ENCODE results near the gene SCFD2.

The SCFD2 gene

GRCh38 chr4:52868133-52868532, 497.7 kb downstream of the SCFD2 start:
- DNase-seq (ENCODE audit: extremely low read depth in 1 of 2, low read depth in 1 of 2) = no peak

- no peak for DNase-seq (ENCODE audit: extremely low read depth in 1 of 2, low read depth in 1 of 2)
Measured at GRCh38 chr4:52867163-52867562, 498.7 kb downstream of the SCFD2 start.

- no peak for DNase-seq (ENCODE audit: extremely low read depth in 1 of 2, low read depth in 1 of 2)
Measured at GRCh38 chr4:52866734-52867133, 499.1 kb downstream of the SCFD2 start.

- no peak for DNase-seq (ENCODE audit: extremely low read depth in 1 of 2, low read depth in 1 of 2)
Measured at GRCh38 chr4:52865300-52865699, 500.6 kb downstream of the SCFD2 start.

- no peak for DNase-seq (ENCODE audit: extremely low read depth in 1 of 2, low read depth in 1 of 2)
Measured at GRCh38 chr4:52864793-52865192, 501.1 kb downstream of the SCFD2 start.

- DNase-seq (ENCODE audit: extremely low read depth in 1 of 2, low read depth in 1 of 2) = no peak
Measured at GRCh38 chr4:52863324-52863723, 502.5 kb downstream of the SCFD2 start.

- no peak for DNase-seq (ENCODE audit: extremely low read depth in 1 of 2, low read depth in 1 of 2)
Measured at GRCh38 chr4:52862639-52863161, 503.2 kb downstream of the SCFD2 start.

- peak; percentile 22 to 78 for DNase-seq (ENCODE audit: extremely low read depth in 1 of 2, low read depth in 1 of 2)
Measured at GRCh38 chr4:52861879-52862616, 503.8 kb downstream of the SCFD2 start, which contains the start of gene RASL11B. Gene RASL11B, plus strand, starts transcription at chr4:52862317. Its CDS starts 191 bp downstream, at chr4:52862508.

GRCh38 chr4:52861171-52861823, 504.6 kb downstream of the SCFD2 start:
- no peak for DNase-seq (ENCODE audit: extremely low read depth in 1 of 2, low read depth in 1 of 2)

GRCh38 chr4:52860361-52860760, 505.5 kb downstream of the SCFD2 start:
- no peak for DNase-seq (ENCODE audit: extremely low read depth in 1 of 2, low read depth in 1 of 2)

GRCh38 chr4:52856801-52857200, 509.1 kb downstream of the SCFD2 start:
- no peak for DNase-seq (ENCODE audit: extremely low read depth in 1 of 2, low read depth in 1 of 2)

- no peak for DNase-seq (ENCODE audit: extremely low read depth in 1 of 2, low read depth in 1 of 2)
Measured at GRCh38 chr4:52853351-52853750, 512.5 kb downstream of the SCFD2 start.

GRCh38 chr4:52852711-52853110, 513.1 kb downstream of the SCFD2 start:
- no peak for DNase-seq (ENCODE audit: extremely low read depth in 1 of 2, low read depth in 1 of 2)

- no peak for DNase-seq (ENCODE audit: extremely low read depth in 1 of 2, low read depth in 1 of 2)
Measured at GRCh38 chr4:52852041-52852440, 513.8 kb downstream of the SCFD2 start.

- no peak for DNase-seq (ENCODE audit: extremely low read depth in 1 of 2, low read depth in 1 of 2)
Measured at GRCh38 chr4:52850406-52851124, 515.3 kb downstream of the SCFD2 start.

- no peak for DNase-seq (ENCODE audit: extremely low read depth in 1 of 2, low read depth in 1 of 2)
Measured at GRCh38 chr4:52848254-52848653, 517.6 kb downstream of the SCFD2 start.

- DNase-seq (ENCODE audit: extremely low read depth in 1 of 2, low read depth in 1 of 2) = no peak
Measured at GRCh38 chr4:52846502-52846901, 519.4 kb downstream of the SCFD2 start.

GRCh38 chr4:52844596-52844995, 521.3 kb downstream of the SCFD2 start:
- no peak for DNase-seq (ENCODE audit: extremely low read depth in 1 of 2, low read depth in 1 of 2)

- DNase-seq (ENCODE audit: extremely low read depth in 1 of 2, low read depth in 1 of 2) = no peak
Measured at GRCh38 chr4:52843958-52844357, 521.9 kb downstream of the SCFD2 start.

- no peak for DNase-seq (ENCODE audit: extremely low read depth in 1 of 2, low read depth in 1 of 2)
Measured at GRCh38 chr4:52843351-52843750, 522.5 kb downstream of the SCFD2 start.

GRCh38 chr4:52842792-52843191, 523.1 kb downstream of the SCFD2 start:
- no peak for DNase-seq (ENCODE audit: extremely low read depth in 1 of 2, low read depth in 1 of 2)

Measured in activated CD8-positive, alpha-beta memory T cell treated with anti-CD3 and anti-CD28 coated beads for 1 hour (primary cell).